Natural killer cell (primary cell): ENCODE results near the gene ARL4C. TPM values are rescaled to one million over a fixed set of nuclear protein-coding genes. Genes with fewer than 3 reads are reported as not detected.

Source experiments
- ATAC-seq, 3 donors: fragments of 150-1000 bp in 2 of 3; fragments of 200-7000 bp in 1 of 3; cut with Tn5 transposase; 1 replicate in 1 of 3; 2 replicates in 2 of 3; pipeline ENCODE4 v1.10.0; 2021; ENCODE audit warnings: mild to moderate bottlenecking in 2 of 3, moderate library complexity in 2 of 3
- DNase-seq, 2 donors: peaks; one replicate each; pipeline versions ENCODE4 v3.0.0 to v3.0.0-alpha.2; 2013 to 2021; ENCODE audit warnings: mixed read lengths in 1 of 2
- H3K27ac ChIP-seq: one replicate; pipeline ENCODE4 v1.5.1; 2013; ENCODE audit warnings: mild to moderate bottlenecking, low read length
- H3K27me3 ChIP-seq: one replicate; pipeline ENCODE4 v1.6.1; 2013; ENCODE audit warnings: low read length; ENCODE audit not compliant: control insufficient read depth, insufficient read depth
- H3K36me3 ChIP-seq: one replicate; pipeline ENCODE4 v1.6.1; 2013; ENCODE audit warnings: low read length; ENCODE audit not compliant: control insufficient read depth, insufficient read depth
- H3K4me1 ChIP-seq: one replicate; pipeline ENCODE4 v1.6.1; 2013; ENCODE audit warnings: low read length; ENCODE audit not compliant: control insufficient read depth, insufficient read depth
- H3K4me3 ChIP-seq: one replicate; pipeline ENCODE4 v1.5.1; 2013; ENCODE audit warnings: low read length
- H3K9me3 ChIP-seq: one replicate; pipeline ENCODE4 v1.6.1; 2013; ENCODE audit warnings: low read length; ENCODE audit not compliant: control insufficient read depth, insufficient read depth
- H3K27ac Mint-ChIP-seq, 2 donors: one replicate each; pipeline ENCODE4 v1.8.0; 2022; ENCODE audit warnings: mild to moderate bottlenecking in 2 of 2, mixed read lengths in 2 of 2, moderate library complexity in 1 of 2
- H3K27me3 Mint-ChIP-seq, 2 donors: one replicate each; pipeline ENCODE4 v1.8.0; 2022; ENCODE audit warnings: low read depth in 2 of 2, mixed read lengths in 2 of 2
- H3K36me3 Mint-ChIP-seq: one replicate; pipeline ENCODE4 v1.8.0; 2022; ENCODE audit warnings: mixed read lengths
- H3K4me1 Mint-ChIP-seq, 2 donors: one replicate each; pipeline ENCODE4 v1.8.0; 2022; ENCODE audit warnings: mixed read lengths in 2 of 2
- H3K4me3 Mint-ChIP-seq: one replicate; pipeline ENCODE4 v1.8.0; 2022; ENCODE audit warnings: mild to moderate bottlenecking, moderate library complexity, mixed read lengths
- H3K9me3 Mint-ChIP-seq, 2 donors: one replicate each; pipeline ENCODE4 v1.8.0; 2022; ENCODE audit warnings: mixed read lengths in 2 of 2
- CTCF ChIP-seq: fragments of 200-600 bp; IDR thresholded peaks from one replicate; pipeline ENCODE4 v1.8.0; 2022; ENCODE audit warnings: antibody characterized with exemption
- WGBS: methylation state at CpG from one replicate; pipeline ENCODE4 v1.1.7; 2013; ENCODE audit warnings: missing lambda C conversion rate; ENCODE audit not compliant: insufficient coverage; 5-methylcytosine and 5-hydroxymethylcytosine counted together
- intact Hi-C: fragments of 100-400 bp; cut with micrococcal nuclease; formaldehyde crosslinking; loops from one replicate; pipeline ENCODE4 v1.14.2; 2022
- total RNA-seq, 4 donors: library from RNA; stranded (reverse); fragments of 120-200 nt in 1 of 4; gene quantifications; one replicate each; pipeline versions ENCODE4 v1.2.3 to v1.2.4, GENCODE V29; 2013 to 2022

Gene ARL4C
- total RNA-seq, 3 donors from 2014 or later (not counting 1 experiment from before 2014, with no cell fraction given): 492 to 756 (median 664) TPM

DNA sequence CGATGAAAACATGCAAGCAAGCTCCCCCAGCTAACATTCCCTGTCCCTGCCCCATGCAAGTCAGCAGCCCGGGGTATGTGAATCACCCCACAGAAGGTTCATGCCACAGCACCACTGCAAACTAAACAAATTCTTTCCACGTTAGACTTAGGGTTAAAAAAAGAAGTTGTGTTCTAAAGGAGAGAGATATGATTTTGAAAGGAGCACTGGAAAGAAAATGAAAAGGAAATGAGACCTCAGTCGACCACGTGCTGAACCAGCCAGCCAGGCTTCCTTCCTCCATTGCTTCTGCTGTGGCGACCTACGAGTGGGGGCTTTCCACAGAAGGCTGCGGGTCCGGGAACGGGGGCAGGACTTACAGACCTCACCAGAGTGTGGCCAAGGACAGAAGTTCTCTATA lies 52.0 kb downstream of the ARL4C start:
- peaks cover 49% of the 10 kb centered on the region for H3K4me1 ChIP-seq
- DNase-seq (peak; percentile 53 to 85), ATAC-seq (peak; percentile 27 to 57 (median 48))
- H3K9me3 ChIP-seq: no peaks in the 10 kb centered on the region
- Mint-ChIP-seq H3K36me3 (no peaks in the 10 kb centered on the region), H3K4me3 (peak overlapping the region; percentile 68), H3K27me3 (no peaks in the 10 kb centered on the region), H3K27ac (peak overlapping the region; percentile 90 to 98), H3K4me1 (peaks cover 61 to 64% of the 10 kb centered on the region in 2 donors), H3K9me3 (peaks cover 0 to 3% of the 10 kb centered on the region in 2 donors)
- no peaks in the 10 kb centered on the region for H3K36me3 ChIP-seq
- peak overlapping the region; percentile 97 for H3K27ac ChIP-seq
- intact Hi-C loops: no loop called here
- TF ChIP-seq CTCF: no peak
- WGBS: 6% methylated on average over 9 of the region's 10 CpGs
- no peaks in the 10 kb centered on the region for H3K27me3 ChIP-seq
- no peak overlapping the region for H3K4me3 ChIP-seq

- 90% methylated on average over 4 of the region's 4 CpGs for WGBS
- Histone ChIP-seq H3K9me3 (no peaks in the 10 kb centered on the region), H3K4me1 (peaks cover 51% of the 10 kb centered on the region), H3K27me3 (no peaks in the 10 kb centered on the region), H3K4me3 (no peak overlapping the region), H3K36me3 (no peaks in the 10 kb centered on the region), H3K27ac (peak overlapping the region; percentile 97)
- DNase-seq (no peak), ATAC-seq (no peak)
- no peak for TF ChIP-seq CTCF
- Mint-ChIP-seq H3K27ac (peak overlapping the region; percentile 90 to 98), H3K9me3 (peaks cover 0 to 3% of the 10 kb centered on the region in 2 donors), H3K4me1 (peaks cover 66 to 68% of the 10 kb centered on the region in 2 donors), H3K36me3 (no peaks in the 10 kb centered on the region), H3K4me3 (peak overlapping the region; percentile 68), H3K27me3 (no peaks in the 10 kb centered on the region)
- intact Hi-C loops: no loop called here
Observed at GRCh38 chr2:234444242-234444730, 52.6 kb downstream of the ARL4C start.
